NCI-H226 (cell line): ENCODE results near the gene MOV10L1.
A peak's percentile ranks its signal among the peaks of the same experiment; 100 is the strongest.
"Not testable (repeated sequence)": the region's sequence is repeated elsewhere in the genome, so short reads cannot be mapped to it uniquely, and the experiment has no call there.

Source experiments
- DNase-seq: peaks from one replicate; pipeline ENCODE4 v3.0.0-alpha.2; 2015

Gene MOV10L1

GRCh38 chr22:50192436-50193204, 102.8 kb downstream of the MOV10L1 start:
- no peak for DNase-seq

GRCh38 chr22:50193621-50194020, 103.8 kb downstream of the MOV10L1 start:
- no peak for DNase-seq

- no peak for DNase-seq
Observed at GRCh38 chr22:50194037-50194805, 104.4 kb downstream of the MOV10L1 start.

GRCh38 chr22:50196256-50196655, 106.5 kb downstream of the MOV10L1 start:
- no peak for DNase-seq

- DNase-seq = no peak
Observed at GRCh38 chr22:50197000-50197800, 107.4 kb downstream of the MOV10L1 start.

GRCh38 chr22:50197856-50198623, 108.2 kb downstream of the MOV10L1 start:
- DNase-seq = no peak

- no peak for DNase-seq
Observed at GRCh38 chr22:50198624-50199017, 108.8 kb downstream of the MOV10L1 start.

GRCh38 chr22:50199251-50199721, 109.5 kb downstream of the MOV10L1 start:
- no peak for DNase-seq

DNA sequence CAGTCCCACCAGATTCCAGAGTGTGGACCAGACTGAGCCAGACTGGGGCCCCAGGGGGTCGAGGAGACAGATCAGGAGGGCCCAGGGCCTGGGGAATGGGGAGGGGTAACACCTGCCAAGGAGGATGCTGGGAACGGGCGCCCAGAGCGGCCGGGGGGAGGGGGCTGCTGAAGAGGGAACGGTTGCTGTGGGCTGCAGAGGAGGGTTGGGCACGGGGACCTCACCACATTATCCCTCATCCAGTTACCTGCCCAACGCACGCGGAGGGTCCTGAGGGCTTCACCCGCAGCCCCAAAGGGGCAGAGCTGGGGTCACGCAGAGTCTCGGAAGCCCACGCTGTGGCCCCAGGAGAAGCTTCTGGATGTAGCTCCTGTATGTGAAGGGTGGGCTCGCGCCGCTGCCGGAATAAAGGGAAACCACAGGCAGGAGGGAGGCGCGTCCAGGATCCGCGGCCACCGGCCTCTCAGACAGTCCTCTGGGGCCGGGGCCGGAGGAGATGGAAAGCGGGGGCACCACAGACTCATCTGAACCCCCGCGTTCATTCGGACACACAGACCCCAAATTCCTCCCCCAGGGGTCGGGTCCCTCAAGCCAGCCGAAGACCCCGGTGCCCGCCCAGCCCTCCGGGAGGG, 110.1 kb downstream of the MOV10L1 start:
- no peak for DNase-seq

GRCh38 chr22:50200461-50201190, 110.8 kb downstream of the MOV10L1 start, which contains the start of gene SELENOO:
Gene SELENOO, plus strand, starts transcription at chr22:50201011. Its CDS starts 26 bp downstream, at chr22:50201037.
- peak; percentile 57 for DNase-seq

DNA sequence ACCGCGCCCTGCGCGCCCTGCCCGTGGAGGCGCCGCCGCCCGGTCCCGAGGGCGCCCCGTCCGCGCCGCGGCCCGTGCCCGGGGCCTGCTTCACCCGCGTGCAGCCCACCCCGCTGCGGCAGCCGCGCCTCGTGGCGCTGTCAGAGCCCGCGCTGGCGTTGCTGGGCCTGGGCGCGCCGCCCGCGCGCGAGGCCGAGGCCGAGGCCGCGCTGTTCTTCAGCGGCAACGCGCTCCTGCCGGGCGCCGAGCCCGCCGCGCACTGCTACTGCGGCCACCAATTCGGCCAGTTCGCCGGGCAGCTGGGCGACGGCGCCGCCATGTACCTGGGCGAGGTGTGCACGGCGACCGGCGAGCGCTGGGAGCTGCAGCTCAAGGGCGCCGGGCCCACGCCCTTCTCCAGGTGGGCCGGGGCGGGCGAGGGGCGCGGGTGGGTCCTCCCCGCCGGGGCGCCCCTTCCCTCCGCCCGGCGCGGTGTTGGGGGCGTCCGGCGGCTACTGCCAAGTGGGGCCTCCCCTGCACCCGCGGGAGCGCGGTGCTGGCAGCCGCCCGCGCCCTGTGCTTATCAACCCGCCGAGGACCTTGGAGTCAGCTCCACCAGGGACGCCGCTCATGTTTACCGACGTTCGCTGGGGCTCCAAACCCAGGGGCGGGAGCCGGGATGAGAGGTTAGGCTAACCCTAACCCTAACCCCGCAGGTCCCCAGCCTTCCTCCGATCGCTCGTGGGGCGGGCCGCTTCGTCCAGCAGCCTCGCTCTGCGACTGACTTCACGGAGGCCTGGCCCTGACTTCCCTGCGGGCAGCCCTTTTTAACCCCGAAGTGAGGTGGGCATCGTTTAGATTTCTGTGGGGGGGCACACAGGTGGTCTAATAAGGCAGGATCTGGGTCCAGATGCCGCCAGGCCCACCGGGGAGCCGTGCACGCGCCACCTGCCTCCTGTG, 111.7 kb downstream of the MOV10L1 start:
- no peak for DNase-seq

GRCh38 chr22:50202130-50202666, 112.4 kb downstream of the MOV10L1 start:
- DNase-seq = no peak

DNA sequence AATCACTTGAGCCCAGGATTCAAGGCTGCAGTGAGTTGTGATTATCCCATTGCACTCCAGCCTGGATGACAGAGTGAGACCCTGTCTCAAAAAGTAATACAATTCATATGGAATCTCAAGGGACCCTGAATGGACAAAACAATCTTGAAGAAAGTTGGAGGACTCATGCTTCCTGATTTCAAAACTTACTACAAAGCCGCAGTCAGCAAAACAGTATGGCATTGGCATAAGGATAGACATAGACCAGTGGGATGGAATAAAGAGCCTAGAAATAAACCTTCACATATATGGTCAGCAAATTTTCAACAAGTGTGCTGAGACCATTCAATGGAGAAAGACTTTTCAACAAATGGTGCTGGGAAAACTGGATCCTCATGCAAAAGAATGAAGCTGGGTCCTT, 113.5 kb downstream of the MOV10L1 start:
- no peak for DNase-seq

DNA sequence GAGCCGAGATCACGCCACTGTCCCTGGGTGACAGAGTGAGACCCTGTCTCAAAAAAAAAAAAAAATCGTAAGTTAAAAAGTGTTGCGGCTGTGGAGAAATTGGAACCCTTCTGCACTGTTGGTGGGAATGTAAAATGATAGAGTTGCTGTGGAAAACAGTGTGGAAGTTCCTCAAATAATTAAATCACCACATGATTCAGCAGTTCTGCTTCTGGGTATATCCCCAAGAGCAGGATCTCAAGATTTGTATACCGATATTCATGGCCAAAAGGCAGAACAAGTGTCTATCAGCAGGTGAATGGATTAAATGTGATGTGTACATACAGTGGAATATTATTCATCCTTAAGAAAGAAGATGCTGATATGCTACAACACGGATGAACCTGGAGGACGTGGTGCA, 114.8 kb downstream of the MOV10L1 start:
- DNase-seq = no peak

DNA sequence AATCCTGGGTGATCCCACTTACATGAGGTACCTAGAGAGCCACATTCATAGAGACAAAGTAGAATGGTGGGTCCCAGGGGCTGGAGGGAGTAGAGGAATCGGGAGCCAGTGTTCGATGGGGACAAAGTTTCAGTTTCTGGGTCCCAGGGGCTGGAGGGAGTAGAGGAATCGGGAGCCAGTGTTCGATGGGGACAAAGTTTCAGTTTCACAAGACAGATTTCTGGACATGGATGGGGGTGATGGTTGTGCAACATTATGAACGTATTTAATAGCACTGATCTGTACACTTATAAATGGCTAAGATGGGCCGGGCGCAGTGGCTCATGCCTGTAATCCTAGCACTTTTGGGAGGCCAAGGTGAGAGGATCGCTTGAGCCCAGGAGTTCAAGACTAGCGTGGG, 115.2 kb downstream of the MOV10L1 start:
- DNase-seq = not testable (repeated sequence)

- DNase-seq = no peak
Observed at GRCh38 chr22:50205781-50206569, 116.2 kb downstream of the MOV10L1 start.

DNA sequence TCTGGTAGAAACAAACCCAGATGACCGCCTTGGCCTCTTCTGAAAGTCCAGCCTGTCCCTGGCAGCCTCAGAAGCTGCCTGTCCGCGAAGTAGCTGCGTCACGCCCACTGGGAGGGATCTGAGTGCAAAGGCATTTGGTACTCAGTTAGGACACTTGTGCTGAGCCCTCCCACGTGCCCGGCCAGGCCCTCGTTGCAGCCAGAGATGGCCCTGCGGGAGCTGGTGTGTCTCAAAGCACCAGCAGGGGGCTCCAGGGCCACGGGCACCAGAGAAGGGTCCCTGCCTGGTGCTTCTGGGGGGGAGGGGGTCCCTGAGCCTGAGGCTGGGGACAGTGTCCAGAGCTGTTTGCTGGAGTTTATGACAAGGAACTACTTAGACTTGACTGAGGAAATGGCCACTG, 116.8 kb downstream of the MOV10L1 start:
- no peak for DNase-seq

- no peak for DNase-seq
Observed at GRCh38 chr22:50207383-50208140, 117.8 kb downstream of the MOV10L1 start.
